ENCODE measurements around the gene DNAJC25.
A peak's percentile ranks its signal among the peaks of the same experiment; 100 is the strongest.
"Not testable (repeated sequence)": the region's sequence is repeated elsewhere in the genome, so short reads cannot be mapped to it uniquely, and the experiment has no call there.

The DNAJC25 gene

GRCh38 chr9:111631214-111631971, at the start of gene DNAJC25:
Gene DNAJC25 (plus strand): TSS chr9:111631334. CDS start chr9:111631408, 74 bp downstream.
- peak; percentile 98 for DNase-seq

- DNase-seq = no peak
These were observed 48.2 kb upstream of the DNAJC25 start for GRCh38 chr9:111582888-111583287.

GRCh38 chr9:111586378-111586777, 44.8 kb upstream of the DNAJC25 start:
- DNase-seq = no peak

- DNase-seq = no peak
These were observed 42.3 kb upstream of the DNAJC25 start for GRCh38 chr9:111588846-111589245.

GRCh38 chr9:111597852-111598732, 33.0 kb upstream of the DNAJC25 start:
- DNase-seq = peak; percentile 38

- DNase-seq = no peak
These were observed 32.4 kb upstream of the DNAJC25 start for GRCh38 chr9:111598733-111599091.

- peak; percentile 37 for DNase-seq
These were observed 31.8 kb upstream of the DNAJC25 start, which contains the start of gene PTGR1 for GRCh38 chr9:111599092-111599954. Gene PTGR1 (minus strand): TSS chr9:111599647. CDS start chr9:111597422, 2,225 bp downstream.

GRCh38 chr9:111599955-111600343, 31.2 kb upstream of the DNAJC25 start:
- DNase-seq = no peak

GRCh38 chr9:111601237-111602018, 29.7 kb upstream of the DNAJC25 start:
- no peak for DNase-seq

GRCh38 chr9:111603041-111603440, 28.1 kb upstream of the DNAJC25 start:
- no peak for DNase-seq

- DNase-seq = no peak
These were observed 27.0 kb upstream of the DNAJC25 start for GRCh38 chr9:111604054-111604615.

GRCh38 chr9:111605041-111605559, 26.0 kb upstream of the DNAJC25 start:
- DNase-seq = no peak

GRCh38 chr9:111610149-111610548, 21.0 kb upstream of the DNAJC25 start:
- no peak for DNase-seq

GRCh38 chr9:111610845-111611244, 20.3 kb upstream of the DNAJC25 start:
- no peak for DNase-seq

- DNase-seq = no peak
These were observed 17.6 kb upstream of the DNAJC25 start for GRCh38 chr9:111613436-111614040.

- no peak for DNase-seq
These were observed 15.2 kb upstream of the DNAJC25 start for GRCh38 chr9:111615928-111616327.

- DNase-seq = not testable (repeated sequence)
These were observed 13.8 kb upstream of the DNAJC25 start for GRCh38 chr9:111617349-111617748.

- DNase-seq = peak; percentile 21
These were observed 9.1 kb upstream of the DNAJC25 start for GRCh38 chr9:111621895-111622480.

GRCh38 chr9:111622626-111623025, 8.5 kb upstream of the DNAJC25 start:
- DNase-seq = no peak

GRCh38 chr9:111627260-111627963, 3.7 kb upstream of the DNAJC25 start:
- DNase-seq = no peak
